HEK293T (cell line): Measurements from ENCODE around the gene WDR1.

ENCODE experiments used
- CTCF ChIA-PET: fragments of 350-600 bp; formaldehyde crosslinking; extraction: SDS; loops from one replicate; lab custom pipeline; 2021; ENCODE audit warnings: antibody characterized with exemption, inconsistent platforms; lab: Yijun Ruan, JAX
- POLR2A ChIA-PET: fragments of 350-600 bp; formaldehyde crosslinking; extraction: SDS; loops from one replicate; lab custom pipeline; 2020; ENCODE audit warnings: antibody characterized with exemption, inconsistent platforms; lab: Yijun Ruan, JAX
- DNase-seq: peaks from one replicate; pipeline ENCODE4 v3.0.0; 2012; ENCODE audit warnings: mixed read lengths; ENCODE audit errors: extremely low spot score
- ARNT ChIP-seq: fragments of 450-650 bp; IDR thresholded peaks from 2 replicates; pipeline ENCODE4 v1.6.1; 2017; ENCODE audit warnings: mild to moderate bottlenecking
- BHLHE40 ChIP-seq: fragments of 450-650 bp; IDR thresholded peaks from 2 replicates; pipeline ENCODE4 v1.6.1; 2016; ENCODE audit warnings: mild to moderate bottlenecking, moderate library complexity, borderline replicate concordance
- CTBP1 ChIP-seq: fragments of 450-650 bp; IDR thresholded peaks from 2 replicates; pipeline ENCODE4 v1.6.1; 2016; ENCODE audit warnings: borderline replicate concordance
- ELF4 ChIP-seq: fragments of 450-650 bp; IDR thresholded peaks from 2 replicates; pipeline ENCODE4 v1.6.1; 2017; ENCODE audit warnings: antibody characterized with exemption
- FOXA1 ChIP-seq: fragments of 450-650 bp; IDR thresholded peaks from 2 replicates; pipeline ENCODE4 v1.6.1; 2016; ENCODE audit warnings: mild to moderate bottlenecking
- FOXK2 ChIP-seq: fragments of 450-650 bp; IDR thresholded peaks from 2 replicates; pipeline ENCODE4 v1.6.1; 2016; ENCODE audit warnings: mild to moderate bottlenecking
- FOXM1 ChIP-seq: fragments of 450-650 bp; IDR thresholded peaks from 2 replicates; pipeline ENCODE4 v1.6.1; 2017; ENCODE audit warnings: mild to moderate bottlenecking, borderline replicate concordance
- HDGF ChIP-seq: fragments of 450-650 bp; IDR thresholded peaks from 2 replicates; pipeline ENCODE4 v1.6.1; 2017; ENCODE audit warnings: antibody characterized with exemption, borderline replicate concordance
- L3MBTL2 ChIP-seq: fragments of 450-650 bp; conservative IDR thresholded peaks from 2 replicates; pipeline ENCODE4 v1.6.1; 2016; ENCODE audit warnings: mild to moderate bottlenecking
- LEF1 ChIP-seq: fragments of 450-650 bp; IDR thresholded peaks from 2 replicates; pipeline ENCODE4 v1.6.1; 2017; ENCODE audit warnings: mild to moderate bottlenecking, borderline replicate concordance
- NFRKB ChIP-seq: fragments of 450-650 bp; IDR thresholded peaks from 2 replicates; pipeline ENCODE4 v1.6.1; 2016; ENCODE audit warnings: mild to moderate bottlenecking, moderate library complexity
- PKNOX1 ChIP-seq: fragments of 450-650 bp; IDR thresholded peaks from 2 replicates; pipeline ENCODE4 v1.6.1; 2016
- SP1 ChIP-seq: fragments of 450-650 bp; IDR thresholded peaks from 2 replicates; pipeline ENCODE4 v1.6.1; 2017
- SUZ12 ChIP-seq: fragments of 450-650 bp; IDR thresholded peaks from 2 replicates; pipeline ENCODE4 v1.6.1; 2016; ENCODE audit warnings: mild to moderate bottlenecking
- TARDBP ChIP-seq: fragments of 450-650 bp; IDR thresholded peaks from 2 replicates; pipeline ENCODE4 v1.6.1; 2016
- ZNF384 ChIP-seq: fragments of 450-650 bp; IDR thresholded peaks from 2 replicates; pipeline ENCODE4 v1.6.1; 2016

WDR1 gene

GRCh38 chr4:10139518-10139917 lies 22.9 kb upstream of the WDR1 start:
- CTCF ChIA-PET, result no interaction called here
- no peak for TF ChIP-seq TARDBP
- TF ChIP-seq SP1, result no peak
- no peak for TF ChIP-seq FOXK2
- TF ChIP-seq NFRKB, result no peak

GRCh38 chr4:10135260-10135659 lies 18.7 kb upstream of the WDR1 start:
- POLR2A ChIA-PET, result interaction anchor here (1.7 kb wide), 1 partner anchor 18 kb away, joined by 5 read pairs; the partner anchor contains the start of gene WDR1

More at GRCh38 chr4:10139518-10139917, 22.9 kb upstream of the WDR1 start:
- no peak for DNase-seq
- POLR2A ChIA-PET, result interaction anchor here (0.7 kb wide), 1 partner anchor 23 kb away, joined by 3 read pairs; the partner anchor contains the start of gene WDR1

GRCh38 chr4:10134141-10134540 lies 17.5 kb upstream of the WDR1 start:
- POLR2A ChIA-PET, result no interaction called here
- no peak for DNase-seq
- CTCF ChIA-PET, result no interaction called here
- TF ChIP-seq ARNT (no peak), FOXM1 (no peak), NFRKB (no peak), LEF1 (no peak), HDGF (no peak), SP1 (no peak), FOXK2 (no peak), L3MBTL2 (no peak), CTBP1 (no peak), ZNF384 (no peak), BHLHE40 (no peak)

More at GRCh38 chr4:10135260-10135659, 18.7 kb upstream of the WDR1 start:
- CTCF ChIA-PET, result no interaction called here
- no peak for DNase-seq
- TF ChIP-seq HDGF, result no peak
- TF ChIP-seq LEF1, result no peak
- no peak for TF ChIP-seq ARNT
- no peak for TF ChIP-seq NFRKB
- TF ChIP-seq L3MBTL2, result no peak
- no peak for TF ChIP-seq FOXA1
- no peak for TF ChIP-seq BHLHE40
- no peak for TF ChIP-seq ELF4
- TF ChIP-seq ZNF384, result no peak
- no peak for TF ChIP-seq FOXM1
- TF ChIP-seq SP1, result no peak
- no peak for TF ChIP-seq SUZ12
- TF ChIP-seq CTBP1, result no peak
- no peak for TF ChIP-seq TARDBP

GRCh38 chr4:10131202-10131601 lies 14.6 kb upstream of the WDR1 start:
- ChIA-PET POLR2A (interaction anchor here (2.8 kb wide), 1 partner anchor 14 kb away, joined by 15 read pairs; the partner anchor contains the start of gene WDR1), CTCF (no interaction called here)
- no peak for TF ChIP-seq TARDBP
- TF ChIP-seq ARNT, result no peak
- TF ChIP-seq ZNF384, result no peak
- no peak for TF ChIP-seq L3MBTL2
- no peak for TF ChIP-seq FOXM1
- no peak for TF ChIP-seq LEF1
- no peak for TF ChIP-seq PKNOX1
- no peak for TF ChIP-seq HDGF
- TF ChIP-seq SP1, result no peak
- TF ChIP-seq NFRKB, result no peak
- no peak for TF ChIP-seq CTBP1
- TF ChIP-seq BHLHE40, result no peak
- no peak for TF ChIP-seq FOXK2
- no peak for TF ChIP-seq SUZ12
- no peak for TF ChIP-seq ELF4
- no peak for TF ChIP-seq FOXA1
- DNase-seq, result no peak

- TF ChIP-seq HDGF, result no peak
- no peak for TF ChIP-seq FOXK2
- TF ChIP-seq ELF4, result no peak
- no peak for TF ChIP-seq SUZ12
- no peak for TF ChIP-seq NFRKB
- TF ChIP-seq TARDBP, result no peak
- TF ChIP-seq FOXA1, result no peak
- TF ChIP-seq SP1, result no peak
- no peak for TF ChIP-seq FOXM1
- TF ChIP-seq PKNOX1, result no peak
- no peak for TF ChIP-seq BHLHE40
- TF ChIP-seq ZNF384, result no peak
- no peak for TF ChIP-seq L3MBTL2
- TF ChIP-seq ARNT, result no peak
- no peak for TF ChIP-seq CTBP1
- no peak for TF ChIP-seq LEF1
- DNase-seq, result no peak
- ChIA-PET CTCF (no interaction called here), POLR2A (interaction anchor here (2.8 kb wide), 1 partner anchor 13 kb away, joined by 15 read pairs; the partner anchor contains the start of gene WDR1)
Measured at GRCh38 chr4:10130178-10130888, 13.7 kb upstream of the WDR1 start.

GRCh38 chr4:10129196-10130177 lies 12.9 kb upstream of the WDR1 start:
- POLR2A ChIA-PET, result interaction anchor here (2.8 kb wide), 1 partner anchor 12 kb away, joined by 15 read pairs; the partner anchor contains the start of gene WDR1
- DNase-seq, result no peak
- no peak for TF ChIP-seq TARDBP
- TF ChIP-seq FOXK2, result no peak
- no peak for TF ChIP-seq FOXA1
- no peak for TF ChIP-seq ZNF384
- no peak for TF ChIP-seq FOXM1
- no peak for TF ChIP-seq ELF4
- TF ChIP-seq NFRKB, result no peak
- no peak for TF ChIP-seq PKNOX1
- no peak for TF ChIP-seq SUZ12
- CTCF ChIA-PET, result no interaction called here
